GM12872 (cell line): ENCODE measurements around the gene S100A7A.
A peak's percentile ranks its signal among the peaks of the same experiment; 100 is the strongest.

Experiments
- CTCF ChIP-seq: IDR thresholded peaks from 3 replicates; pipeline ENCODE4 v1.5.1; 2011; ENCODE audit warnings: low read depth, mild to moderate bottlenecking, low read length, moderate library complexity; ENCODE audit not compliant: insufficient read depth

The S100A7A gene

GRCh38 chr1:153389401-153389800, 26.9 kb upstream of the S100A7A start:
- TF ChIP-seq CTCF, result no peak

- TF ChIP-seq CTCF, result no peak
Measured at GRCh38 chr1:153389973-153390879, 26.1 kb upstream of the S100A7A start.

- TF ChIP-seq CTCF, result no peak
Measured at GRCh38 chr1:153390938-153391710, 25.2 kb upstream of the S100A7A start, which contains the start of gene S100A8. Gene S100A8 (minus strand): TSS chr1:153391073. CDS start chr1:153390535, 538 bp downstream.

GRCh38 chr1:153392258-153392657, 24.1 kb upstream of the S100A7A start:
- no peak for TF ChIP-seq CTCF

GRCh38 chr1:153392822-153393221, 23.5 kb upstream of the S100A7A start:
- TF ChIP-seq CTCF, result no peak

GRCh38 chr1:153393926-153394325, 22.4 kb upstream of the S100A7A start:
- TF ChIP-seq CTCF, result 0 out of 3 replicates have a peak, but pooled peaks have one; percentile 14

- no peak for TF ChIP-seq CTCF
Measured at GRCh38 chr1:153394391-153394790, 21.9 kb upstream of the S100A7A start.
